COLO829 (cell line): ENCODE measurements around the gene C3orf20.
"Not testable (repeated sequence)": the region's sequence is repeated elsewhere in the genome, so short reads cannot be mapped to it uniquely, and the experiment has no call there.

Experiments
- DNase-seq: peaks from one replicate; pipeline ENCODE4 v3.0.0; 2012; ENCODE audit warnings: low spot score

The C3orf20 gene

DNA sequence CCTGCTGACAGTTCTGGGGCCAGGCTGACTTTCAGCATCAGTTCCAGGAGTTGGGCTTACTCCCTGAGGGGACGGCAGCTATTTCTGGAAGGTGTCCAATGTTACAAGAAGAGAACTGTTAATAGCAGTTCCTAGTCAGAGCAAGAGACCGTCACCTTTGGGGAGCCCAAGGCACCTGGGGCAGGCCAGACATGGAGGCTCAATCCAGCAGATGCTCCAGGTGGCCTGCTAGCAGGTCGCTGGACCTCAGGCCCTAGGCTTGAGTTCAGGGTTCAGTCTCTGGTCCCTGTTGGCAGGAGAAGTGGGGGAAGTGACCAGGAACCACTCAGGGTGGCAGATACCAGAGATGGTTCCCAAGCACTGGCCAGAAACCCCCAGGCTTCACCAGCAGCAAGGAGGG is 25.9 kb downstream of the C3orf20 start:
- DNase-seq: no peak

GRCh38 chr3:14701676-14702075 is 26.7 kb downstream of the C3orf20 start:
- no peak for DNase-seq

DNA sequence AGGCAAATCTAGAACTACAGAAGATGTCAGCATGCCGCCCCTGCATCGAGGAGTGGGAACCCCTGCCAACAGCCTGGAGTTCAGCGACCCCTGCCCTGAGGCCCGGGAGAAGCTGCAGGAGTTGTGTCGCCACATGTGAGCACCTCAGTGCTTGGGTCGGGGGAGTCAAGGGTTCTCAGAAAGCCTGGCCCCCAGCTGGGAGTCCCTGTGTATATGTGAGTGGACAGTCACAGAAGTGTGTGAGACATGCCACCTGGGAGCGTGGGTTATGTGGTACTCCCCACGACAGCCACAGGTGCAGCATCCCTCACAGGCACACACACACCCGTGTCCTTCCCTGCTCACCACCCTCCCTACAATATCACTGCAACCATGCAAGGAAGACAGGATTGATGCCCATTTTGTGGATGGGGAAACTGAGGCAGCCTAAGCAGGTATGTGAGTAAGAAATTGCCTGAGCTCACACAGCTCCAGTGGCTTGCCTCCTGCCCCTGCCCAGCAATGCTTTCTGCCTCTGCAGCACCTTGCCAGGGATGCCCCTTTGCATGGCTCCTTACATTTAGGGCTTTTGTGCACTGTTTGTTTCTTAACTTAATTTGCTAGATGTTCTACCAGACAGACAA is 28.3 kb downstream of the C3orf20 start:
- DNase-seq: no peak

DNA sequence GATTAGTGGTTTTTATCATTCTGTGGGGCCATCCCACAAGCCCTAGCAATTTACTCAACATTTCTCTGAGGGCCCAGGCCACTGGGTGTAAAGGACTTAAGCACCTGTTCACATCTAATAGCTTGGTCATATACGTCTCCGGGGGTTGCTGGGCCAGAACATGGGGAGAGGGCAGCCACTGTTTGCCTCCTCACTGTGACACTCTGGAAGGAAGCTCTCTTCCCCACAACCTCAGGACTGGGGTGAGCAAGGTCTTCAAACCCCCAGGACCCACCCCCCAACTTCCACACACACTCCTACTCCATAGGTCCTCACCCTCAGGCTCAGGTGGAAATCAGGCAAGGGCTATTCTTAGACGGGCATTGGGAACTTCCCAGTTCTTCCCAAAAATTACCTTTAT is 28.9 kb downstream of the C3orf20 start:
- DNase-seq: no peak

- DNase-seq: no peak
Observed at GRCh38 chr3:14706096-14706495, 31.2 kb downstream of the C3orf20 start.

DNA sequence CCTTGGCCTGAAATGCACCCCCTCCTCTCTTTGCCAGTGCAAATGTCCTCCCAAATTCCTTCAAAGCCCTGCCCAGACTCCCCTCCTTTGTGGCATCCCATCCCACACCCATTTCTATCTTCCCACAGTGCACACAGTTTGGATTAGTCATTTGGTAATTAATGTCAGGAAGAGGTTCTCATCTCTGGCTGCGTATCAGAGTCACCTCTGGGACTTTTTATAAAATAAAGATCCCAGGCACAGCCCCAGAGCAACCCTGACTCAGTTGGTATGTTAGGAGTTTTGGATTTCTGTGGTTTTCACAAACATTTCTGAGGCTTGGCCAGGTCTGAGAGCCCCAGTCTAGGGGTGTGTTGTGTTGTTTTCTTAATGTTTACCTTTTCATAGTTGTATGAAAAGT is 41.6 kb downstream of the C3orf20 start:
- DNase-seq: no peak

DNA sequence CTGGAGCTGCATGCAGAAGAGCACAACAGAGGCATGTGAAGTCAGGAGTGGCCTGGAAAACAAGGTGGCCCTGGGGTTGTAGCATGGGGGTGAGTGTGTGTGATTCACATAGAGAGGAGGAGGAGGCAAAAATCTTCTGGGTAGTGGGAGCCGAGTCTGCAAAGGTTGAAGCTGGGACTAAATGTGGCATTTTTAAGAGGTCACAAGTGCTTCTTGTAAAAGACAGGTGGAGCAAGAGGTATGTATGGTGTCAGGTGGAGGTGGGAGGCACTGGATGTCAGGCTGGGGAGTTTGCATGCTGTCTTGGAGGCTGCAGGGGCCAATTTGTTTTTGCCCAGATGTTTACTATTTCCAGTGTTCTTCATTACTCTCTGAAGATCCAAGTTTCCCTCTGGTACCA is 42.4 kb downstream of the C3orf20 start:
- DNase-seq: no peak

GRCh38 chr3:14718539-14718938 is 43.6 kb downstream of the C3orf20 start:
- no peak for DNase-seq

- no peak for DNase-seq
Observed at GRCh38 chr3:14719006-14719405, 44.1 kb downstream of the C3orf20 start.

DNA sequence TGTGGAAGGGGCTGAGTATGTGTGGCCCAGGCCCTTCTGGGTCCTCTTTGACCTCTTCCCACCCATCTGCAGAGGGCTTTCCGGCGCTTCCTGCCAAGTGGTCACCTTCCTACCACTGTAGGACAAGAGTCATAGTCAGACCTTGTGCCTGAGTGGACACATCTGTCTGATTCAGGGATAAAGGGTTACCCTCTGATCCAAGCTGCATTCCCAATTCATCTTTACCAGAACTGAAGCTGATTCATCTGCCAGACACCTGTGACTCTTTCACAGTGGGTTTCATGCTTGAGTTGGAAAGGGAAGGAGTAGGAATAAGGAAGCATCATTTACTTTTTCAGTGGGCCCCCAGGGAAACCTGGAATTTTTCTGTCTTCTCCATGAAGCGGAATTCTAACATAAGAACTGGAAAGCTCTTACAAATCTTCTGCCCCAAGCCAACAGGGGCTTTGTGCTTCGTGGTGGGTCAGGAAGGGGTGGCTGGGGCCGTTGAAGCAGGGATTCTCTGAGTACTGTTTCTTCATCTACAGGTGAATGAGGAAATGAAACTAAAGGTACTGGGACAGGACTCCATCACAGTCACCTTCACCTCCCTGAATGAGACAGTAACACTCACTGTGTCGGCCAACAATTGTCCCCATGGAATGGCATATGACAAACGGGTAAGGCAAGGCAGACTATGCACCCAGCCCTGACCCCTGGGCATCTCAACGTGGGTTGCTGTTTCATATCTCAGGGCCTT is 46.4 kb downstream of the C3orf20 start:
- DNase-seq: no peak

DNA sequence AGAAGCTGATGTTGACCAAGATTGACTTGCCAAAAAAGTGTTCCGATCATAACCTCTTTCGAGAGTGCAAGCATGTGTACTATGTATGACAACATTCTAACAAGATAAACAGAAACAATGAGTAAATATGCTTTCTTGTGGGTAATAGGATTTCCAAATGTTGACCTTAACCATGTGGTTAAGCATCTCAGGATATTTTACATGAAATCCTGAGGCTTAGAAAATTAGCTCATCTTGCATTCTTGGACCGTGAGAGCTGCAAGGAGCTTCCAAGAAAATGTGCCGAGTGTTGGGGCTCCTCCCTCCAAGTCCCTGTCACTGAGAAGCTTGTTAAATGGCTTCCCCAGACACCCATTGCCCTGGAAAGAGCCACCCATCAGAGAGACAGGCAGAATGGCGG is 50.1 kb downstream of the C3orf20 start:
- no peak for DNase-seq

GRCh38 chr3:14725564-14726440 is 50.9 kb downstream of the C3orf20 start:
- DNase-seq: no peak

GRCh38 chr3:14726441-14726780 is 51.5 kb downstream of the C3orf20 start:
- DNase-seq: no peak

DNA sequence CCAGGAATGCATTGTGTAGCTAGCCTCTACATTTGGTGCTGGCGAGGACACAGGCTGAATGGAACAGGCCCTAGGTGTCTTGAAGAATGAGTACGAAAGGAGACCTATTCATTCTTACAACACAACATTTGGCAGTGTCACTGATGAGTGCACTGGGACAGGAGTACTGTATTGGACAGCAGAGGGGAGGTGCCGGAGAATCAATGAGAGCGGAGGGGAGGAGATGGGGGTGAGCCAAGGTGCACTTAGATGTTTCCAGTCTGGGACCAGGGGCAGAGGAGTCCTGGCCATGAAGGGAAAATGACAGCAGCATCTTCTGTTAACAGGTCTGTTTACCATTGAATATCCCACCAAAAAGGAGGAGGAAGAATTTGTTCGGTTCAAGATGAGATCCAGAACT is 53.2 kb downstream of the C3orf20 start:
- DNase-seq: no peak

GRCh38 chr3:14730703-14731382 is 55.9 kb downstream of the C3orf20 start:
- no peak for DNase-seq

GRCh38 chr3:14740983-14741382 is 66.0 kb downstream of the C3orf20 start:
- no peak for DNase-seq

DNA sequence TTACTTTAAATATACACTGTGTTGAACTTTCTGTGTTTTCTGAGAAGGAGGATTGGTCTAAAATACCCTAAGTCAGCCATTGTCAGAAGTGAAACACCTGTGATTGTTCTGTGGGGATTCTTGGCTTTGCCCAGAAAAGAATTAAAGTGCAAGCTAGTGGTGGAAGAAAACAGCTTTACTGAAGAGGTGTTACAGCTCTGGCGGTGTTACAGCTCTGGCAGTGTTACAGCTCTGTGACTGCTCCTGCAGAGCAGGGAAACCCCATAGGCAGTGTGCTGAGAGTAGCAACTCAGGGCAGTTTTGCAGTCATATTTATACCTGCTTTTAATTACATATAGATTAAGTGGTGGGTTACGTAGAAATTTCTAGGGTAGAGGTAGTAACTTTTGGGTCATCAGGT is 66.6 kb downstream of the C3orf20 start:
- DNase-seq: no peak

- DNase-seq: no peak
Observed at GRCh38 chr3:14744556-14744955, 69.6 kb downstream of the C3orf20 start.

DNA sequence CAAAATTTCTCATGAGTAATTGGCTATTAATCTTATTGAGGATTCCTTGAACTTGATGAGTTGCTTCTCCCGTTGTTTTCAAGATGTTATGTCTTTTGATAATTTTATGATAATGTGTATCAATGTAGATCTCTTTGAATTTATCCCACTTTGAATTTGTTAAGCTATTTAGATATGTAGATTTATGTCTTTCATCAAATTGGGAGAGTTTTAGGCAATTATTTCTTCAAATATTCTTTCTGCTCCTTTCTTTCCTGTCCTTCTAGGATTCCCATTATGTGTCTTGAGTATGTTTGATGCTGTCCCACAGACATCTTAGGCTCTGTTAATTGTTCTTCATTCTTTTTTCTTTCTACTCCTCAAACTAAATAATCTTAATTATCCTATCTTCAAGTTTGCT is 75.7 kb downstream of the C3orf20 start:
- DNase-seq: no peak

DNA sequence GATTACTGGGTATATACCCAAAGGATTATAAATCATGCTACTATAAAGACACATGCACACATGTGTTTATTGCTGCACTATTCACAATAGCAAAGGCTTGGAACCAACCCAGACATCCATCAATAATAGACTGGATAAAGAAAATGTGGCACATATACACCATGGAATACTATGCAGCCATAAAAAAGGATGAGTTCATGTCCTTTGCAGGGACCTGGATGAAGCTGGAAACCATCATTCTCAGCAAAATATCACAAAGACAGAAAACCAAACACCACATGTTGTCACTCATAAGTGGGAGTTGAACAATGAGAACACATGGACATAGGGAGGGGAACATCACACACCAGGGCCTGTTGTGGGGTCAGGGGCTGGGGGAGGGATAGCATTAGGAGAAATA is 78.0 kb downstream of the C3orf20 start:
- DNase-seq: not testable (repeated sequence)

- DNase-seq: no peak
Observed at GRCh38 chr3:14757153-14757700, 82.3 kb downstream of the C3orf20 start.

- DNase-seq: no peak
Observed at GRCh38 chr3:14758297-14758696, 83.4 kb downstream of the C3orf20 start.
